GM19438 (cell line): ENCODE results near the gene ZNHIT6.

ENCODE experiments used
- ATAC-seq: cut with Tn5 transposase; IDR thresholded peaks from one replicate; pipeline ENCODE4 v1.9.1; 2021; ENCODE audit warnings: low read depth; ENCODE audit not compliant: unreplicated experiment

ZNHIT6 gene

DNA sequence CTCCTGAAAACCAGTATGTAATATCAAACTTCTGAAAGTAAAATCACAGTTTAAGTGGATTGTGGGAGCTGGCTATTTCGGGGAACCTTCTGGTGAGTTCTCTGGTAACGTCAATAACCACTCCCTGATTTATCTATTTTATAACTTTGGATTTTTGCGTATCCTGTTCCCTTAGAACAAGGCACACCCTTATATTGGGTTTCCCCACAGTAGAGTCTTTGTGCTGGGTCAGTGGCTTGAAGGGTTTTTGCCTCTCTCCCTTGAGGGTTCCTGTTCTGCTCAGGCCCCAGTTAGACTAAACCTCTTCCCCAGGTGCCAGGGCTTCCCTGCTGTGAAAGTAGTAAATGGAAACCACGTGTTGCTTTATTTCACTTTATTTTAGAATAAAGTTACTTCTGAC lies 106.3 kb downstream of the ZNHIT6 start:
- ATAC-seq, result no peak

DNA sequence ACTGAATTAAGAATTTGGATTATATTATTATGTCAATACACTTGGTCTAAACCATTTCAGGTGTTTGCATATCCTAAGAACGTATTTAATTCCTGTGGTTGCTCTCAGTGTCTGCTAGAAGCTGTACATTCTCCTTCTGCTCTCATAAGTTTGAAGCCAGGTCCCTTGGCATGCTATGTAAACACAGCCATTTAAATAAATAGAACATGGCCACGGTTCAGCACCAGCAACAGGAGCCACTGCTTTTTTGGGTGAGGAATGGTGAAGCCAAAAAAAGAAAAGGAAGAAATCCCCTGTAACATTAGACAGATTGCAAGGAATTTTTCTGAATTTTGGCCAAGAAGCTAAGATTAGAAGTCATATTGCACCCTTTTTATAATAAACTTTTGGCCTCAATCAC lies 108.6 kb downstream of the ZNHIT6 start:
- ATAC-seq, result no peak
